ENCODE results near the gene WDR64. TPM values are rescaled to one million over a fixed set of nuclear protein-coding genes. Genes with fewer than 3 reads are reported as not detected.

Gene WDR64
- total and polyA plus RNA-seq, 2 of the 13 experiments (the other 11 are each of a cell fraction or from before 2014, with no cell fraction given): not detected

- TF ChIP-seq SOX5 (CRISPR knock-in tag; IDR thresholded peaks at IDR 0.05; ENCODE audit: borderline replicate concordance) (no peak), EEA1 (CRISPR knock-in tag; IDR thresholded peaks at IDR 0.05; ENCODE audit: borderline replicate concordance) (no peak), ARNT2 (CRISPR knock-in tag; IDR thresholded peaks at IDR 0.05; ENCODE audit: low read depth) (peak; percentile 83; the same call in 1 of the 2 replicates), NPAS2 (CRISPR knock-in tag; IDR thresholded peaks at IDR 0.05; ENCODE audit: borderline replicate concordance) (no peak), DMTF1 (CRISPR knock-in tag; IDR thresholded peaks at IDR 0.05) (no peak), ZFX (CRISPR knock-in tag; IDR thresholded peaks at IDR 0.05; ENCODE audit: low read depth) (0 out of 2 replicates have a peak, but pooled peaks have one; percentile 47), SKI (IDR thresholded peaks at IDR 0.05; ENCODE audit: partially characterized antibody) (no peak), MLXIP (CRISPR knock-in tag; IDR thresholded peaks at IDR 0.05; ENCODE audit: borderline replicate concordance) (0 out of 2 replicates have a peak, but pooled peaks have one; percentile 45), CAMTA2 (CRISPR knock-in tag; IDR thresholded peaks at IDR 0.05; ENCODE audit: borderline replicate concordance) (no peak), HBP1 (CRISPR knock-in tag; IDR thresholded peaks at IDR 0.05; ENCODE audit: low read depth) (peak; percentile 99), ZNF598 (CRISPR knock-in tag; IDR thresholded peaks at IDR 0.05; ENCODE audit: borderline replicate concordance) (no peak), ZNF275 (CRISPR knock-in tag; IDR thresholded peaks at IDR 0.05; ENCODE audit: borderline replicate concordance) (no peak), SP5 (CRISPR knock-in tag; IDR thresholded peaks at IDR 0.05; ENCODE audit: borderline replicate concordance, low read depth) (peak; percentile 82; the same call in 1 of the 2 replicates), ZFP1 (CRISPR knock-in tag; IDR thresholded peaks at IDR 0.05) (no peak), ZSCAN25 (CRISPR knock-in tag; IDR thresholded peaks at IDR 0.05) (no peak), HES4 (CRISPR knock-in tag; IDR thresholded peaks at IDR 0.05; ENCODE audit: borderline replicate concordance) (no peak), STAT6 (CRISPR knock-in tag; IDR thresholded peaks at IDR 0.05; ENCODE audit: borderline replicate concordance) (no peak)
Observed at GRCh38 chr1:241847796-241848685, 196.0 kb downstream of the WDR64 start, which contains the start of gene EXO1 (continued).
